ENCODE results near the gene STX7. TPM values are rescaled to one million over a fixed set of nuclear protein-coding genes. Genes with fewer than 3 reads are reported as not detected.

The STX7 gene
- total RNA-seq, 1 donor: 43.8 TPM

DNA sequence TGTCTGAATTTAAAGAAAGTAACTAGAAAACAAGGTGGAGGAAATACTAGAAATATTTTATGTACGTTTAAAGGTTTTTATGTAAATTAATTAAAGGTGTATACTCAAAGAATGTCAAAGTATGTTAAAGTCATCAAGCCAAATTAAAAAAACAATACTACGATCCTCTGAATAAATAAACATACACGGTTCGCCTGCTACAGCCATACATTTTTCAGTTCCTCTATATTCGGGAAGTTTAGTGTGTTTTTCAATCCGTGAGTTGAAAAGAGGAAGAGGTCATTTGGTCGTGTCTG lies 626 bp downstream of the STX7 start:
- H3K79me2 ChIP-seq (ENCODE audit: insufficient read depth, low read length): peaks cover 56% of the 10 kb centered on the region
- no peak for DNase-seq (ENCODE audit: insufficient read length, low spot score, missing footprints)
- TF ChIP-seq, protein P1, sequence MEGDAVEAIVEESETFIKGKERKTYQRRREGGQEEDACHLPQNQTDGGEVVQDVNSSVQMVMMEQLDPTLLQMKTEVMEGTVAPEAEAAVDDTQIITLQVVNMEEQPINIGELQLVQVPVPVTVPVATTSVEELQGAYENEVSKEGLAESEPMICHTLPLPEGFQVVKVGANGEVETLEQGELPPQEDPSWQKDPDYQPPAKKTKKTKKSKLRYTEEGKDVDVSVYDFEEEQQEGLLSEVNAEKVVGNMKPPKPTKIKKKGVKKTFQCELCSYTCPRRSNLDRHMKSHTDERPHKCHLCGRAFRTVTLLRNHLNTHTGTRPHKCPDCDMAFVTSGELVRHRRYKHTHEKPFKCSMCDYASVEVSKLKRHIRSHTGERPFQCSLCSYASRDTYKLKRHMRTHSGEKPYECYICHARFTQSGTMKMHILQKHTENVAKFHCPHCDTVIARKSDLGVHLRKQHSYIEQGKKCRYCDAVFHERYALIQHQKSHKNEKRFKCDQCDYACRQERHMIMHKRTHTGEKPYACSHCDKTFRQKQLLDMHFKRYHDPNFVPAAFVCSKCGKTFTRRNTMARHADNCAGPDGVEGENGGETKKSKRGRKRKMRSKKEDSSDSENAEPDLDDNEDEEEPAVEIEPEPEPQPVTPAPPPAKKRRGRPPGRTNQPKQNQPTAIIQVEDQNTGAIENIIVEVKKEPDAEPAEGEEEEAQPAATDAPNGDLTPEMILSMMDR (IDR thresholded peaks at IDR 0.05; ENCODE audit: extremely low read depth, low read depth, low read length): no peak

DNA sequence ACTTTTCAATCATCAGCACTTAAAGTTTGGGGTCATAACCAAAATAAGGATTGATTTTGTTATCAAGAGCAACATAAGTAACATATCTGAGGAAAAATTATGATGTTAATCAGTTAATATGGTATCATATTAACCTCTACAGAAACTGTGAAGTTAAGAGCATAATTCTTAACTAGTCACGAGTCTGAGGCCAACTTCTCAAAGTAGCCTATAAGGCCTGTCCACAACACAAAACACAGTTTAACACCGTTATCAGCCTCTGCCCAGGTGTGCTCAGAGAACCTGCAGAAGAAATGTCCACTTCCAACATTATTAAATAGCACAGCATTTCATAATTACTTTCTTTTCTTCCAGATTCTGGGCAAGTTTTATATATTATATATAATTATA lies 1.1 kb downstream of the STX7 start:
- Histone ChIP-seq H3K9me3 (ENCODE audit: low read depth, low read length) (no peaks in the 10 kb centered on the region), H4K20me1 (ENCODE audit: insufficient read depth, low read length) (peaks cover 32% of the 10 kb centered on the region), H3K79me2 (ENCODE audit: insufficient read depth, low read length) (peaks cover 61% of the 10 kb centered on the region), H2AFZ (ENCODE audit: low read length) (no peak overlapping the region), H3K4me2 (ENCODE audit: insufficient read depth, low read length) (peak overlapping the region; percentile 93), H3K36me3 (ENCODE audit: insufficient read depth, low read length) (no peaks in the 10 kb centered on the region), H3K4me3 (ENCODE audit: insufficient read depth, low read length) (peak overlapping the region; percentile 87), H3K27ac (ENCODE audit: low read depth, low read length) (no peak overlapping the region), H3K4me1 (ENCODE audit: insufficient read depth, low read length) (peaks cover 37% of the 10 kb centered on the region), H3K27me3 (ENCODE audit: insufficient read depth, low read length) (peaks cover 3% of the 10 kb centered on the region)
- no peak for DNase-seq (ENCODE audit: insufficient read length, low spot score, missing footprints)
- TF ChIP-seq, protein P1 (IDR thresholded peaks at IDR 0.05; ENCODE audit: extremely low read depth, low read depth, low read length): no peak

More for the DNA sequence above, 626 bp downstream of the STX7 start:
- Histone ChIP-seq H3K4me2 (ENCODE audit: insufficient read depth, low read length) (peak overlapping the region; percentile 93), H4K20me1 (ENCODE audit: insufficient read depth, low read length) (peaks cover 27% of the 10 kb centered on the region), H3K27me3 (ENCODE audit: insufficient read depth, low read length) (peaks cover 3% of the 10 kb centered on the region), H3K4me1 (ENCODE audit: insufficient read depth, low read length) (peaks cover 37% of the 10 kb centered on the region), H3K27ac (ENCODE audit: low read depth, low read length) (peak overlapping the region; percentile 8), H3K4me3 (ENCODE audit: insufficient read depth, low read length) (peak overlapping the region; percentile 87), H3K9me3 (ENCODE audit: low read depth, low read length) (no peaks in the 10 kb centered on the region), H3K36me3 (ENCODE audit: insufficient read depth, low read length) (no peaks in the 10 kb centered on the region), H2AFZ (ENCODE audit: low read length) (no peak overlapping the region)

DNA sequence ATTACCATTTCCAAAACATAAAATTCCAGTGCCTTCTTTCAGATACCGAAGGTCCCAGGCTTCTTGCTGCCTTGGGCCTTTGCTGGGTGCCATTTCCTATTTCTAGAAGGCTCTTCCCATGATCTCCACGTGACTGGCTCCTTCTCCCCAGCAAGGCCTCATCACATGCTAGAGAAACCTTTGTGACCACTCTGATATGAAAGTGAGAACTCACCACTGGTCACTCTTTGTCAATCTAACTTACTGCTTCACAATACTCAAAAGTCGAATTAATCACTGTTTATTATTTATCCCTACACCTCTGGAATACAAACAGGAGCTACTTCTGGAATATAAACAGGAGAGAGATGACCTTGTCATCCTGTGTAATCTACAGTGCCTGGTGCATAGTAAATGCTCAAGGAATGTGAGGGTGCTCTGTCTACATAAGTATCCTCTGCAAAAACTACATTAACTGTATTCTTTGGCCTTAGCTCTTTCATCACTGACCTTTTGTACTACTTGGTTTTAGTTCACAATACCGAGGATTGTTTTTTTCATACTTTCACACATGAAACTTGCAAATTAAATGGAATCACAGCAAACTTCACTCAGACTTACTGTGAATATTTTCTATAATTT lies 1.6 kb downstream of the STX7 start:
- peak overlapping the region; percentile 87 for H3K4me3 ChIP-seq (ENCODE audit: insufficient read depth, low read length)
- H4K20me1 ChIP-seq (ENCODE audit: insufficient read depth, low read length): peaks cover 32% of the 10 kb centered on the region
- no peak overlapping the region for H3K27ac ChIP-seq (ENCODE audit: low read depth, low read length)
- no peaks in the 10 kb centered on the region for H3K9me3 ChIP-seq (ENCODE audit: low read depth, low read length)
- TF ChIP-seq, protein P1 (IDR thresholded peaks at IDR 0.05; ENCODE audit: extremely low read depth, low read depth, low read length): no peak
- peaks cover 2% of the 10 kb centered on the region for H3K27me3 ChIP-seq (ENCODE audit: insufficient read depth, low read length)
- H3K4me1 ChIP-seq (ENCODE audit: insufficient read depth, low read length): peaks cover 37% of the 10 kb centered on the region
- H3K36me3 ChIP-seq (ENCODE audit: insufficient read depth, low read length): no peaks in the 10 kb centered on the region
- peaks cover 66% of the 10 kb centered on the region for H3K79me2 ChIP-seq (ENCODE audit: insufficient read depth, low read length)
- no peak overlapping the region for H2AFZ ChIP-seq (ENCODE audit: low read length)
- peak overlapping the region; percentile 93 for H3K4me2 ChIP-seq (ENCODE audit: insufficient read depth, low read length)
- DNase-seq (ENCODE audit: insufficient read length, low spot score, missing footprints): peak; percentile 53

DNA sequence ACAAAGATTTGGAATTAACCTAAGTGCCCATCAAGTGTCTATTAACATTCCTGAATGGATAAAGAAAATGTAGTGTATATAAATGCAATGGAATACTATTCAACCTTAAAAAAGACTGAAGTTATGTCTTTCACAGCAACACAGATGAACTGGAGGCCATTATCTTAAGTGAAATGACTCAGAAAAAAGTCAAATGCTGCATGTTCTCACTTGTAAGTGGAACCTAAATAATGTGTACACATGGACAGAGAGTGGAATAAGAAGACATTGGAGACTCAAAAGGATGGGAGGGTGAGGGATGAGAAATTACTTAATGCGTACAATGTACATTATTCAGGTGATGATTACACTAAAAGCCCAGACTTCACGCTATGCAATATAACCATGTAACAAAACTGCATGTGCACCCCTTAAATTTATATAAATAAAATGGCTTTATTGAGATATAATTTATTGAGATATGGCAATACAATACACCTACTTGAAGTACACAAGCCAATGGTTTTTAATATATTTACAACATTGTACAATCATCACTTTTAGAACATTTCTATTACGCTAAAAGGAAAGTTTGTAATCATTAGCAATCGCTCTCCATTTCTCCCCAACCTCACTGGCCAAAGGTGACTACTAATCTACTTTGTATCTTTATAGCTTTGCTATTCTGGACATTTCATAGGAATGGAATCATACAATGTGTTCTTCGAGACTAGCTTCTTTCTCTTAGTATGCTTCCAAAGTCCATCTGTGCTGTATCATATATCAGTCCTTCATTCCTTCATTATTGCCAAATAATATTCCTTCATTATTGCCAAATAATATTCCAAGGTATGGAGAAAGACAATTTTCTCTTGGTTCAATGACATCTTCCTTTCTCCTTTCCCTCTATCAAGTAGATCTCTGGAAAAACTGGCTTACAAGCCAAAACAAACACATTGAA lies 5.8 kb downstream of the STX7 start:
- Histone ChIP-seq H3K27me3 (ENCODE audit: insufficient read depth, low read length) (no peaks in the 10 kb centered on the region), H3K27ac (ENCODE audit: low read depth, low read length) (no peak overlapping the region), H3K4me1 (ENCODE audit: insufficient read depth, low read length) (peaks cover 16% of the 10 kb centered on the region), H3K4me2 (ENCODE audit: insufficient read depth, low read length) (no peak overlapping the region), H3K4me3 (ENCODE audit: insufficient read depth, low read length) (no peak overlapping the region), H3K79me2 (ENCODE audit: insufficient read depth, low read length) (peaks cover 90% of the 10 kb centered on the region), H2AFZ (ENCODE audit: low read length) (no peak overlapping the region), H3K36me3 (ENCODE audit: insufficient read depth, low read length) (peaks cover 3% of the 10 kb centered on the region), H3K9me3 (ENCODE audit: low read depth, low read length) (no peaks in the 10 kb centered on the region), H4K20me1 (ENCODE audit: insufficient read depth, low read length) (peaks cover 46% of the 10 kb centered on the region)
- TF ChIP-seq, protein P1 (IDR thresholded peaks at IDR 0.05; ENCODE audit: extremely low read depth, low read depth, low read length): no peak
- DNase-seq (ENCODE audit: insufficient read length, low spot score, missing footprints): no peak

Data from osteoblast (primary cell).